ENCODE results near the gene SLC49A4. TPM values are rescaled to one million over a fixed set of nuclear protein-coding genes. Genes with fewer than 3 reads are reported as not detected.

The SLC49A4 gene
- total and polyA plus RNA-seq, 2 of the 8 experiments (the other 6 are each of a cell fraction or from before 2014, with no cell fraction given): 9.5 to 10.2 TPM

DNA sequence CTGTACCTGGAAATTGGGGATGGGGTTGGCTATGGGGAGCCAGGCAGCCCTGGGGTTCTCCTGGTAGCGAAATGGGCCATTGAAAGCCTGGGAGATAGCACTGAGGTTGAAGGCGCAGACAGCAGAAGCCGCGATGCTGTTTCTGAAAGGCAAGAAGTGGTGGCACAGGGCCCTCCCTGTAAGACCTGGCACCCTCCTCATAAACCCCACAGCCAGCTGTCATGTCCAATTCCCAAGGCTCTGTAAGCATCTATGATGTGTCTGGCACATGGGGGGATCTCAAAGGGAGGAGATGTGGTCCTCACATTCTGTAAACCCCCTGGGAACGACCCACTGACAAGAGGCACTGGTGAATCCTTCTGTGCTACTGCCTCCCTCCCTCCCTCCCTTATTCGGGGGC is 128.7 kb downstream of the SLC49A4 start:
- FAIRE-seq: no peak
- POLR2A ChIA-PET (ENCODE audit: partially characterized antibody): no interaction called here
- no peak overlapping the region for H2BK5ac ChIP-seq (ENCODE audit: low read depth, low read length)
- no peak overlapping the region for H2AK5ac ChIP-seq (ENCODE audit: low read depth, low read length)
- H3K36me3 ChIP-seq (ENCODE audit: control insufficient read depth in 2 of 4, insufficient read depth in 4 of 4, low read length in 3 of 4): no peaks in the 10 kb centered on the region; a peak in 1 of 8 replicates
- no peak for TF ChIP-seq GABPA (IDR thresholded peaks at IDR 0.05; ENCODE audit: borderline replicate concordance, insufficient read depth, low read length)
- TF ChIP-seq FOSL1 (IDR thresholded peaks at IDR 0.05; ENCODE audit: insufficient read depth, low read depth, low read length): no peak
- TF ChIP-seq RAD21 (IDR thresholded peaks at IDR 0.05 in 1 of 2, conservative IDR thresholded peaks at IDR 0.05 in 1 of 2; ENCODE audit: low read depth in 2 of 2, low read length in 2 of 2): no peak
- TF ChIP-seq SP1 (IDR thresholded peaks at IDR 0.05; ENCODE audit: low read depth, low read length): no peak
- no peak for TF ChIP-seq ASH2L (IDR thresholded peaks at IDR 0.05; ENCODE audit: low read length)
- no peak for TF ChIP-seq TAF1 (IDR thresholded peaks at IDR 0.05; ENCODE audit: low read depth, low read length)
- TF ChIP-seq SUZ12 (IDR thresholded peaks at IDR 0.05; ENCODE audit: low read length): no peak
- no peak for TF ChIP-seq POLR2AphosphoS5 (IDR thresholded peaks at IDR 0.05; ENCODE audit: low read depth, low read length)
- no peak for TF ChIP-seq RFX5 (IDR thresholded peaks at IDR 0.05; ENCODE audit: borderline replicate concordance, low read depth, low read length)
- no peak for TF ChIP-seq CTCF (IDR thresholded peaks at IDR 0.05; ENCODE audit: control extremely low read depth in 1 of 3, insufficient read depth in 1 of 3, low read depth in 1 of 3, low read length in 3 of 3)
- no peak overlapping the region for H3K4ac ChIP-seq (replicated peaks; ENCODE audit: insufficient read length, low read depth, low read length)
- H3K79me2 ChIP-seq (ENCODE audit: control insufficient read depth in 1 of 2, insufficient read depth in 2 of 2, low read length in 2 of 2): no peaks in the 10 kb centered on the region
- DNase-seq (ENCODE audit: low read depth in 1 of 2, low spot score in 2 of 2): no peak
- no peak overlapping the region for H3K4me2 ChIP-seq (ENCODE audit: insufficient read depth in 1 of 2, low read depth in 2 of 2, low read length in 2 of 2)
- no peak overlapping the region for H2BK15ac ChIP-seq (ENCODE audit: low read length)
- H4K91ac ChIP-seq (replicated peaks; ENCODE audit: insufficient read length, low read length): no peak overlapping the region
- no peak overlapping the region for H2BK120ac ChIP-seq (replicated peaks; ENCODE audit: low read depth, low read length)
- H3K9me3 ChIP-seq (ENCODE audit: insufficient read depth in 2 of 2, low read depth in 1 of 2, low read length in 1 of 2): no peaks in the 10 kb centered on the region
- H3K27me3 ChIP-seq (replicated peaks in 1 of 4; ENCODE audit: control insufficient read depth in 3 of 4, extremely low read depth in 1 of 4, insufficient read depth in 3 of 4, low read length in 3 of 4): peaks cover 0 to 24% (median 17%) of the 10 kb centered on the region in 4 experiments; a peak in 5 of 7 replicates
- no peak overlapping the region for H2BK20ac ChIP-seq (ENCODE audit: low read length)
- no peak overlapping the region for H3K18ac ChIP-seq (ENCODE audit: extremely low read depth, low read length)
- H3K79me1 ChIP-seq (ENCODE audit: low read depth, low read length): no peaks in the 10 kb centered on the region
- no peak overlapping the region for H2AFZ ChIP-seq (ENCODE audit: low read length)
- H3K56ac ChIP-seq (replicated peaks; ENCODE audit: insufficient read length, low read depth, low read length): no peak overlapping the region
- H3K23me2 ChIP-seq (ENCODE audit: low read depth, low read length): peaks cover 6% of the 10 kb centered on the region; the same call in 1 of the 2 replicates
- WGBS, 2 experiments (ENCODE audit: extremely low coverage in 1 of 2, insufficient coverage in 1 of 2, insufficient read length in 1 of 2, insufficient replicate concordance in 2 of 2, low coverage in 1 of 2, low lambda C conversion rate in 2 of 2, missing lambda C conversion rate in 1 of 2): 75% methylated on average over 4 of the region's 6 CpGs; no CpG with 5 or more reads in 1 of the 2 experiments
- H4K5ac ChIP-seq (ENCODE audit: insufficient read length, low read depth, low read length): no peak overlapping the region
- H4K8ac ChIP-seq (ENCODE audit: extremely low read depth, insufficient read depth, low read length): no peak overlapping the region
- H3K4me3 ChIP-seq (ENCODE audit: extremely low read depth in 1 of 4, insufficient read depth in 2 of 4, low read depth in 3 of 4, low read length in 4 of 4): no peak overlapping the region
- no peaks in the 10 kb centered on the region for H4K20me1 ChIP-seq (replicated peaks in 1 of 2; ENCODE audit: control insufficient read depth in 1 of 2, insufficient read depth in 2 of 2, low read length in 2 of 2)
- no peak overlapping the region for H3K9ac ChIP-seq (replicated peaks in 1 of 4; ENCODE audit: extremely low read depth in 1 of 4, low read depth in 3 of 4, low read length in 3 of 4)
- no peak overlapping the region for H3K14ac ChIP-seq (ENCODE audit: insufficient read length)
- CTCF ChIA-PET (ENCODE audit: partially characterized antibody): interaction anchor here (0.8 to 6.4 kb wide), 7 partner anchors 19 to 211 kb away, joined by 3 to 57 read pairs (median 4); partner anchors contain the start of gene SEMA5B
- no peak overlapping the region for H3K23ac ChIP-seq (ENCODE audit: insufficient read length)
- H3K27ac ChIP-seq (ENCODE audit: low read depth, low read length): no peak overlapping the region
- H2BK12ac ChIP-seq (ENCODE audit: low read depth, low read length): no peak overlapping the region
- H3K4me1 ChIP-seq (replicated peaks in 1 of 4; ENCODE audit: control insufficient read depth in 3 of 4, insufficient read depth in 4 of 4, low read length in 3 of 4): peaks cover 0 to 3% (median 2%) of the 10 kb centered on the region in 4 experiments; a peak in 4 of 7 replicates

Data from H1 (cell line).